Stimulated activated CD8-positive, alpha-beta memory T cell treated with anti-CD3 and anti-CD28 coated beads, Interleukin-7, amount 100 ng/mL, for 24 hours (primary cell): ENCODE data around the gene DNM3.

Source experiments
- DNase-seq: peaks from one replicate; pipeline ENCODE4 v3.0.0-alpha.2; 2020; ENCODE audit warnings: low read depth

The DNM3 gene

DNA sequence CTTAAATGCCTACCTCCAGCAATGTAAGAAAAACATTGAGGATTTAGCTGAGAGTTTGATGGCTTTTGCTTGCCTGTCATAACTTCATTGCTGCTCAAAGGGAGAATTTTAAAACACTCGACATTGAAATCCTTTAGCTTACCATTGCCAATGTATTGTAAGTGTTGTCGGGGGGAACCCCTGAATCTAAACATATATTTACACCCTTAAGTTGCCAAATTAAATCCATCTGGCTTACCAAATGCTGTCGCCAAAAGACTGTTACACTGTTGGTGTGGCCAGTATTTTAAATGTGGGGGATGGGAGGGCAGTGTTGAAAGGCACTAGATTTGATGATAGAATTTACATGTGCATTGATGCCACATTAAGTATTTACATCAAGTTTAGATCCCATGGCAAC, 554.3 kb downstream of the DNM3 start:
- DNase-seq = no peak

DNA sequence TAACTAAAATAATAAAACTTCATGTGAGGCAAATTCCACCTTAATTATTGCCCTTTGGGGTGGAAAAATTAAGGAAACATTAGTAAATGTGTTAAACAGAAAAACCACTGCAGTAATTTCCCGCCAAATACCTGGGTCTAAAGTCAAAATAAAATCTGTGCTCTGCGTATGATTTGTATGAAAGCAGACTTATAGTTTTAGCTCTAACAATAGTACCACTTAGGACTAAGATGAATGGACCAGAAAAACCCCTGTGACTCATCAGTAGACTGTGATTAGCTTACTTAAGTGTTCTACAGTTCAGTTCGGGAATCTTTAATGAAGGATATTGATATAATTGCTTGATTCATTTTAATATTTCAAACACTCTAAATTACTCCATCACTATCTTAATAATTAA, 555.9 kb downstream of the DNM3 start:
- no peak for DNase-seq

DNA sequence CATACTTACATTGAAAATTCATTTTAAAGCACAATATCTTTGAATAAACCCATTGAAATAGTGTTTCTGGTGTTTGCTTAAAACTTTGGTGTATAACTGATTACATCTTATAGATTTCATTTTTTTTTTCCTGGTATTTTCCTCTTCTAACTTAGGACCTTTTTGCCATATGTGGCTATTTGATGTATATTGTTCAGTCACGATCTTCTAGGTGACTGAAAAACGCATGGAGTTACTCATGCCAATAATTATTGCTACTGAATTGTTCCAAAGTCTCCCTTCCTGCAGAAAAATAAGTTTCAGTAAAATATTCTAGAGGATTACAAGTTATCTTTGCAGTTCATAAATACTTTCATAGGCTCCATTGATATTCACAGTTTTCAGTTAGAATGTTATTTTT, 556.3 kb downstream of the DNM3 start:
- DNase-seq = no peak

DNA sequence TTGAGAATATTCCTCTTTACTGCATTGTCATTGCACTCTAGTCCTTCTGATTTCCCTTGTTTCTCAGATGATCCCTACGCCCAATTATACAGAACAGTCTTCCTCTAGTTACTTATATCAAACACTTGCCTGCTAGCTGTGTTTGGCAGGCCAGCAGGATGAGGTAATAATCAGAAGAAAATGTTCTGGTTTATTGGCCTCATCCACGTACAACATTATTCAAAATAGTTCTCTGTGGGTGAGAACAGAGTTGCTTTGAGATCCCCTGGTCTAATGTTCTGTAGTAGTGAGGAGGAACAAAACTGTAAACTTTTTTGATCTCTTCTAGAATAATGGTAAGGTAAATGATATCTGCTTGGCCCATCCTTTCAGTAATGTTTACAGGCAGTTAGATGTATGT, 556.9 kb downstream of the DNM3 start:
- DNase-seq = no peak

DNA sequence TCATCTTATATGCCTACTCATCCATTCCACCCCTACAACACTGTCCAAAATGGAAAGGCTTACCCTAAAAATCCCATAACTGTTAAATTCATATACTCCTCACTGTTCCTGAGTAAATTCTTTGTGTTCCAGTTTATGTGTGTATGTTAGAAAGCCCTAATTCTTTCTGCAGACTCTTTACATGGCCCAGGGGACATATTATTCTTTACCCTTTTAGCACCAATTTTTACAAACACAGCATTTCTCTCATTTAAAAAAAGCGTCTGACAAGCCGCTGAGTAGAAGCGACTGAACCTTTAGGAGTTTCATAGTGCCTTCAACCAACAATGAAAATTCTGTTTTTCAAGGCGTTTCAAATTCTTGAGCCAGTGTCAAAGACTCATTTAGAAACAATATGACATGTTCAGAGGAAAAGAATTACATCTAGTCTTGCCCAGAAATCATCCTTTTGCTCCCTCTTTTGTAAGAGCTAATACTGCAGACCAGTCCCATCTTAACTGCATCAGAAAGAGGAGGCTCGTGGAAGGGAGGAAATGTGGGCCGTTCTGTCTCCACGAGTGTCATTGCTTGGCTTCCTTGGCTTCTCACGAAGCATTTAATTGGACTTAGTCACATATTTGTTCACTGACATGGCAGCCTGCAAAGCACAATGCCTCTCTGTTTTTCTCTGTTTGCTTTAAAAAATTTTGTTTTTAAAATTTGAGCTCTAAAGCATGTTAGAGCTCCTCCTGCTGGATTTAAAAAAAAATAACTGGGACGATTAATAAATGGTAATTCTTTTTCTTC, 557.9 kb downstream of the DNM3 start:
- DNase-seq = no peak

DNA sequence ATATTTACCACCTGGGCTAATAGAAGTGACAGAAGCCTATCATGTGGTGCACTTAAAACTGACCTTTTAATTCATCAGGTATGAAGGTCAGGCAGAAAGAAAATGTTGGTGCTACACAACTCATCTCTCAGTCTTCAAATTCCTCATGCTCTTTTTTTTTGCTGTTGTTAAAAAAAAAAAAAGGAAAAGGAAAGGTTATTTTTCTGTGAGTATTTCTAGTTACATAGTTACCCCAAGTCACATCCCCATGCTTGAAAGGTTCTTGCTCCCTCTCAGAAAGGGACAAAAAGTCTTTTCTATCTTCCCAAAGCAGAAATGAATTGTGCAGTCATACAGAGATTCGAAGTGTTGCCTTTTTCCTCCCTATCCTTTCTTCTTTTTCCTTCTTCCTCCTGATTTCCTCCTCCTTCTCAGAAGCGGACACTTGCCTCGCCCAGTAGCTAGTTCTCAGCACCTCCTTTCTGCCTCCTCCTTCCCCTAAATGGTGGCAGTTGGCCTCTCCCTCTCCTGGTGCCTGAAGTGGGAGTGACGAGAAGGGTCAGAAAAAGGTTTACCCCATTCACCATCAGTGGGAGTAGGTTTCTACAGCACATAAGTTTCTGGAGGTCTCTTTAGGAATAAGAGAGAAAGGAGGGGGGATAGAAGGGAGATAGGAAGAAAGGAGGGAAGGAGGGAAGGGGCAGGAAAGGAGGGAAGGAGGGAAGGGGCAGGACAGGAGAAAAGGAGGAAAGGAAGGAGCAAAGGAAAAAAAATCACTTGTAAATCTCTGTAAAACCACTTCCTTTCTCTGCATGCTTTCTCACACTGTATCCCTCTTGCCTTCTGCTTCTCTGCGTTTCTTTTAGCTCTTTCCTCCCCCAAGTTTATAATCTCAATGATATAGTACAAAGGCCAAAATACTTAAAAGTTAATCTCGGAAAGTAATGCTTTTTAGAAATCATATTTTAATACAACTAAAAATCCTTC, 558.7 kb downstream of the DNM3 start:
- no peak for DNase-seq

DNA sequence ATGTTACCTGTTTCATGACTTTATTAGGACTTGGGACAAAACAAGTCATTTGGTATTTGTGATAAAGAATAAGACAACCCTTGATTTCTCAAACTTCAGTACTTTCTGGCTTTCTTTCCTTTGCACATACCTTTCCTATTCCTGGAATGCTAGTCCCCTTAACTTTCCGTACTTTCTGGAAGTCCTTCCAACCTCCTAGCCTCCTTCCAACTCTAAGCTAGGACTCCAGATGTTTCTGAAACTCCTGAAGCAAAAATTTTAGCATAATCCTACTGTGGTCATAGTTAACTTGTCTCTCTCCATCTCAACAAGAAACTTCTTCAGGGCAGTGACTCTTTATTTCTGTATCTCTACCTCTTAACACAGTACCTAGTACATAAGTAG, 559.4 kb downstream of the DNM3 start:
- no peak for DNase-seq

DNA sequence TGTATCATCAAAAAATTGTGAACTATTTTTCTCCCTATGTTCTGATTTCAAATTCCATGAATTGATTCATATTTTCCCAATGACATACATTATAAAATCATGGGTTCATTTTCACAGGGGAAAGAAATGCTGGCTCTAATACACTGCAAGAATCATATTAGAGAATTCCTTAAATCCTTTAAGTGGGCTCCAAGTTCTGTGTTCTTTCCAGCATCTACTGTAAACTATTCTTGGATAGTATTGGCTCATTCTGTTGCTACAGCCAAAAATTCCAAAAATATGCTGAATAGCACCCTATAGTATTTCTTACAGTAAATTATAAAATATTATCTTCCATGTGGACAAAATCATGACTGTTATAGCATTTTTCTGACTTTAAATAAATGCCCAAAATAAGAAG, 560.2 kb downstream of the DNM3 start:
- no peak for DNase-seq

DNA sequence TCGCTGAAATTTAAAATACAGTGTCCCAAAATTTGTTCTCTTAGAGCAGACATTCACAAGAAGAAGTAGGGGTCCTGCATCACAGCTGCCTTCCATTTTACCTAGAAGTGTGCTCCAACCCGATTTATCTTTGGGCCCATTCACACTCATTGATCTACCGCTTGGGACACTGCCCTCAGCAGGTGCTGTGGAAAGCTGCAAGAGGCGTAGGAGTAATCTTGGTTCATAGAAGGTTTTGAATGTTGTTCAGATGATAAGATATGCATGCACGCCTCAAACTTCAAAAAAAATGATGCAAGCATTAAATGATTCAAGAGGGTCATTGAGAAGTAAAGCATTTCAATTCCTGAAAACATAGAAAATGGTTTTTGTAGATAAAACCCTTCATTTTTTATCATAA, 560.6 kb downstream of the DNM3 start:
- DNase-seq = no peak

DNA sequence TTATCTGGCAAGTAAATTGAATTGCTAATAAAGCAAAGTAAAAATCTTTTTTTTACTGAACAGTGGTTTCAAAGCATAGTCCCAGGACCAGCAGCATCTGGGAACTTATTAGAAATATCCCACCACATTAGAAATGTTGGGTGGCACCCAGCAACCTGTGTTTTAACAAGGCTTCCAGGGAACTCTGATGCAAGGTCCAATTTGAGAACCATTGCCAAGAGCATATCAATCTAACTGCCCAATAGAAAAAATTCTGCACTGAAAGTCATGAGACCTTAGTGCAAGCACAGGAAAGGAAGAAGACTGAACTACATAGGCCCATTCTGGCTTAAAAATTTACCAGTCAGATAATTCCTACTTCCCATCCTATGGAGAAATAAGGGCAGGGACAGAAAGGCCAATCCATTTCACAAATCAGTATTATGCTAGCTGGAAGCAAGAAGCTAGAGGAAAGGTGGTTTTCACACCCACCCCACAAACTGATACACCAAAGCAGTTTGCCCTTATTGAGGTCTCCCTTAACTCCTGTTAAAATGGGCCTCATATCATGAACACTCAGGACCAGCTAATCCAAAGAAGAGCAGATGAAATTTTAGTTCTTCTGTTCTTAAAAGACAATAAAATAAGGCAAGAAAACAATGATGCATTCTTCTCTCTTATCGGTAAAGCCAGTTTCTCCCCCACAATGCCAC, 561.7 kb downstream of the DNM3 start:
- no peak for DNase-seq

DNA sequence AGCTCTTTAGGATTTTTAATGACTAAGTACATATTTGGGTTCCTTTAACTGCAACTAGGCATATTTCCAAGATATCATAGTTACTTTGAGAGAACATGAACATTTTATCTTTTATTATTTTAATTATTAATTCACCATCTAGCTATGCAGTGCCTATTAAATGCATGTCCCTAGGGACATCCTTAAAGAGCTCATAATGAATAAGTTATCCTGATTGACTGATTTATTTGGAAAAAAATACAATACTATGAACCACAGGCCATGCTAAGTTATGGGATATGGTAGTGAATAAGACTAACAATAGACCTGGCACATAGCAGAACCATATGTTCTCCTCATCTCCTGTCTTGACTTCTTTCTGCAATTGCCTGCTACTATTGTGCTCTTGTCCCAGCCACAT, 562.8 kb downstream of the DNM3 start:
- no peak for DNase-seq

DNA sequence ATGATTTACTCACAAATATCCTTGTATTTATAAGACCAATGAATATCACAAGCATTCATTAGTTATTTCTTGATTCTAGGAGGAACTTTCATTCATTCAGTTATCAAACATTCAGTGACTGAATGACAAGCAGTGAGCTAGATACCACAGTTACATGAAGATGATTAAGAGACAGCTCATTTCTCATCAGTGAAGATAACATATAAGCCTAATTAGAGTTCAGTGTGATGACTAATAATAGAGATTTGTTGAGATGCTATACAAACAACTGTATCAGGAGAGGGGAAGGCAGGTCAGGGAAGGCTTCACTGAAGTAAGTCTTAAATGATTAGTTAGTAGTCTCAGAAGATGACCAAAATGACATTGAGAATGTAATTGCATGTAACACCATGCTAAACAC, 564.6 kb downstream of the DNM3 start:
- no peak for DNase-seq

DNA sequence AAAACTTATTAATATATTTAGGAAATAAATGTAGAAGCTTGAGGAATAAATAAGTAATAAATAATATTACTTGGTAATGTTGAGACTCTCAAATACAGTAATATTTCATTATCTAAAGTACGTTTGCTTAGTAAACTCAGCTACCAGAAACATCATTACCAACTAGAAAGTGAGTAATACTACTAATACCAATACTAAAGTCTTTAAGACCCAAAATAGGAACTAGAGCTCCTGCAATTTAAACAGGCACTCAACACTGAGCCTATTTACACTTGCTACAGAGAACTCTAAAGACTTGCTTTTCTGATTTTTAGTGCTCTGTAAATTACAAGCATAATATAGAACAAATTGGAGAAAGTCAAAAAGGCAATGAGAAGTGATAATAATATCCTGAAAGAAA, 565.7 kb downstream of the DNM3 start:
- no peak for DNase-seq

DNA sequence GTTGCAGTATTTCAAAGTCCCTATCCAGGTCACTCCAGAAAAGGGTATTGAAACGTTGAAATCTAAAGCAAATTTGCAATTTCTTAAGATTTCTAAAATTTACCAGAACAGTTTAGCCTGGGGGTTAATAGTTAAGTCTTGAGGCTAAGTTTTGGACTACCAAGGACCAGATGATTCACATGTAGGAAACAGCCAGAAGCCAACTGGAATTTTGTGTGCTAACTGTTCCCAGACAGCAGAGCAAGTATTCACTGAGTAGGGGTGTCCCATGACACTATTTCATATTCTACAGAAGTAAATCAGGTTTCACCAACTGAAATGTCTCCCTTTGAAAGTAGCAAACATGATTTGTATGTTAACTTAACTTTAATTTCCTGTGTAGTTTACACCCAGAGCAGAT, 567.7 kb downstream of the DNM3 start:
- no peak for DNase-seq

DNA sequence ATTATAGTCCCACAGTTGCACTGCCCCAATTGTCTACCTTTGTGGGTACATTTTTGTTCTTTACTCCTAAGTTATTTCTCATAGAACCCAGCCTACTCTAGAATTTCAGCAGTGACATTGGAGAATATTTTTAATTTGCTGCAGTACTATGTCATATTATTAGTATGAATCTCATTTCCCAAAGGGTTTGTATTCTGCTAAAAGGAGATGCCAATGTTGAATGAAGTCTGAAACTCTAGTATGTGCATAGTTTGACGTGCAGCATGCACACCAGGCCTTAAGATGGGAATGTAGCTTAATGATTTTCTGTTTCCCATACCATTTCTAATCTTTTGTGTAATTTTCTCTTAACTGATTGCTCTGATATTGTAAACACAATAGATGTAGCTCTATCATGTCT, 568.7 kb downstream of the DNM3 start:
- DNase-seq = no peak

DNA sequence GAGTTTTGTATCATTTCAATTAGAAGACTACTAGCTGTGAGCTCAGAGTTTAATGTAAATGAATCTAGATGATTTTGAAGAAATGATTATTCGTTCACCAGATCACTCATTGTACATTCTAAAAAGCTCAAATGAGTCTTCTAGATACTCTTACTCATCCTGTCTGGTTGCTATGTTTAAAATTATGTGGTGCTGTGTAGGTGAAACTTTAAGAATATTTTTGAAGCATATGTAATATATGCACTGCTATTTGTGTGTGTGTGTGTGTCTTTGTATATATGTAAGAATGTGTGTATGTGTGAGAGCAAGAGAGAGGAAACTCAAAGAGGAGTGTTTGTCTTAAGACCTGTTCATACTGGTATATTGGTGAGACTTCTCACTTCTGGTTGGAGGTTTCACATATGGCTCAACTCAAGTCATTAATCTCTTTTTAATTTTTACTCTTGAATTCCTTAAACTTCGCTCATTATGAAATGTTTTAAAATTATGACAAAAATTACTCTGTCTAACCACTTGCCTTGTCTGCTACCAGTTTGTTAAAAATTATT, 570.6 kb downstream of the DNM3 start:
- DNase-seq = no peak

DNA sequence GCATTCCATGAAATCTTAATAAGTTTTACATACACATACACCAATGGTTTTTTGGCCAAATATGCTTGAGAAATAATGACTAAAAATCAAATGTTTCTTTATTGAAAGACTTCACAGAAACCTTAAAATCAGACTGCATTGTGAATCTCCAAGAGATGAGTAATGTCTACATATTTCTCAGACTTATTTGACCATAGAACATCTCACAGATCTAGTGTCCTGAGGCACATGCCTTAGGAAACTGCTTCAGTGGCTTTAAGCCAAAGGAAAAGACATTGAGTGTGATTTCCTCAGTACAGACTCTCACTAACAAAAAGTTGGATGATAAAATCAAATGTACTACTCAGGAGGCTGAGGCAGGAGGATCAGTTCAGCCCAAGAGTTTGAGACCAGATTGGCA, 573.0 kb downstream of the DNM3 start:
- DNase-seq = no peak

DNA sequence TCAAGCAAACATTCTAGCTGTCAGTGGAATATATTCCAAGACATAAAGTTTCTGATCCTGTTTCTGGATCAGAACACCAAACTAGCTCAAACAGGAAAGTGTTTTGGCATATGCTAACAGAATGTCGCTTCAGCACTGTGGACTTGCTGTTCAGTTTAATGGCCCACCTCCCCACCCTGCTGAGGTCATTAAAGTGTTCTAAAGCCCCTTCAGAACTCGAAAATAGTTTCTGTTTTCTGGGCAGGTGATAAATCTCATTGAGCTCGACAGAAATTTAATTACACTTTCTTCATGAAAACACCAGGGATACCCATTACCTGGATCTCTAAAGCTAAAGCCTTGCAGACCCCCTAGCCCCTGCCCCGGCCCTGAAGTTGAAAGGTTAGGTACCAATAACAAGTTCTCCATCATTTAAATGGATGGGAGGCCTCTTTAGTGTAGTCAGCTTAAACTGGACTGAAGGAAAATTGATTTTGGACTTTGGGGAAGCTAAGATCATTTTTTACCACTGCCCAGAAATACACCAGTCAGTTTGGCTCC, 575.3 kb downstream of the DNM3 start:
- DNase-seq = no peak

DNA sequence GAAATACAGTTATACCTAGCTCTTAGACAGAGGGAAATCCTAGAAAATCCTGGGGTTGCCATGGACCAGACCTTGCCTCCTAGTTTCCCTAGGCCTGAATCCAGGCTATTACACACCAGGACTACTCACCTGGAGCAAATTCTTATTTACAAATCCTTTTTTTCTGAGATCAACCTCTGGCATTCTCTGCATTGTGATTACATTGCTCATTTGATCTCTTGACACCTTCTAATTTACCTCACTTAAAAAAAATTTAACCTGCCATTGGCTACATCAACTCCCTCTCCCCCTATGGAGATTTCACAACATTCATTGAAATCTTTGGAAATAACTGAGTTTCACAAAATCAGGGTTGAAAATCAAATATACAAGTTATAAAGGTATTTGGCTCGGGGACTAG, 576.3 kb downstream of the DNM3 start:
- DNase-seq = no peak

DNA sequence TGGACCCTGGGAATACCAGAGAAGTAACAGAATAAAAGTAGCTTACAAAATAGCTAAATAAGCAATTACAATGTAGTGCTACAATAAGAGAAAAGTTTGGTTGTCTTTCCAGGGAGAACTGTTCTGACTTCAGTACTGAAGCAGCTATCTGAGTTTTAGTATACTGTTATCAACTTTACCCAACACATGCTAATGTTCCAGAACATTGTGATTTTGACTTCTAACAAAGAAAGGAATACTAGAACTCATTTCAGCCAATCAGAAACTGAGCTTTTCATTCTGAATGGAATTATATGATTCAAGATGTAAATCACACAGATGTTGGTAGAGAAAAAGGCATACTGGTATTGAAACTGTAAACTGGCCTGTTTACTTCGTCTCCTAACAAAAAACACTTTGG, 579.1 kb downstream of the DNM3 start, which contains the start of gene C1orf105:
C1orf105 (plus strand) TSS at position 301 of the 400 bp plus-strand sequence. CDS start 201 bp downstream, outside the sequence.
- no peak for DNase-seq

DNA sequence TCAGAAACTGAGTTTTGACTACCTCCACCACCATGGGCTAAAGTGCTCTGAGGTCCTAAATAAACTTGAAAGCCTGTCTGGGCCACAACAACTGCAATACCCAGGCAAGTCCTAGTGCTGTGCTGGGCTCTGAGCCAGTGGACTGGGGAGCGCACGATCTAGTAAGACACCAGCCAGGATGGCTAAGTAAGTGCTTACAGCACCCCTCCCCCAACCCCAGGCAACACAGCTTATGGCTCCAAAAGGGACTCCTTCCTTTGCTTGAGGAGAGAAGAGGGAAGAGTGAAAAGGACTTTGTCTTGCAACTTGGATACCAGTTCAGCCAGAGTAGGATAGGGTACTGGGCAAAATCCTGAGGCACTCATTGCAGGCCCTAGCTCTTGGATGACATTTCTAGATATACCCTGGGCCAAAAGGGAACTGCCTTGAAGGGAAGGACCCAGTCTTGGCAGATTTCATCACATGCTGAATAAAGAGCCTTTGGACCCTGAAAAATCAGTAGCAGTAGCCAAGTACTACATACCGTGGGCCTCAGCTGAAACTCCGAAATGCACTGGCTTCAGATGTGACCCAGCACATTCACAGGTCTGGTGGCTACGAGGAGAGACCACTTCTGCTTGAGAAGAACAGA, 580.8 kb downstream of the DNM3 start:
- no peak for DNase-seq

DNA sequence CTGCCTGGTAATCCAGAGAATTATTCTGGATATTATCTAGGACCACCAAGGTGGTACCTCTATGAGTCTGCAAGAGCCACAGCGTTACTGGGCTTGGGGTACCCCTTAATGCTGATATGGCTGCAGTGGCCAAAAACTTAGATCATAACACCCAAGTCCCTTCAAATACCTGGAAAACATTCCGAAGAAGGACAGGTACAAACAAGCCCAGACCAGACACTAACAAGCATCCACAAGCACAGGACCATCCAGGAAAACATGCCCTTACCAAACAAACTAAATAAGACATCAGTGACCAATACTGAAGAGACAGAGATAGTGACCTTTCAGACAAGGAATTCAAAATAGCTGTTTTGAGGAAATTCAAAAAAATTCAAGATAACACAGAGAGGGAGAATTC, 582.0 kb downstream of the DNM3 start:
- no peak for DNase-seq
